Caco-2 (cell line): Measurements from ENCODE around the gene GNAO1. TPM values are rescaled to one million over a fixed set of nuclear protein-coding genes. Genes with fewer than 3 reads are reported as not detected.

ENCODE experiments used
- BruUV-seq: library from RNA; stranded (reverse); fragments of 400-500 nt; replicated peaks from 2 replicates; lab custom pipeline; 2021; lab: Mats Ljungman, UMichigan
- CTCF ChIA-PET: fragments of 300-600 bp; sonication (Branson Sonifier 250); formaldehyde crosslinking; loops from one replicate; lab custom pipeline; 2022; ENCODE audit warnings: antibody characterized with exemption; lab: Charles Lee
- POLR2A ChIA-PET: fragments of 300-600 bp; sonication (Branson Sonifier 250); formaldehyde crosslinking; loops from one replicate; lab custom pipeline; 2022; ENCODE audit warnings: antibody characterized with exemption; lab: Charles Lee
- DNase-seq, 2 experiments: peaks; one replicate each; pipeline versions ENCODE4 v3.0.0 to v3.0.0-alpha.2; 2020 to 2022
- H3K27me3 ChIP-seq: replicated peaks from 2 replicates; pipeline ENCODE4 v1.6.0; 2011; ENCODE audit warnings: low read length; ENCODE audit not compliant: control insufficient read depth, insufficient read depth
- H3K36me3 ChIP-seq: 2 replicates; pipeline ENCODE4 v1.5.1; 2011; ENCODE audit warnings: low read length; ENCODE audit not compliant: control insufficient read depth, insufficient read depth
- H3K4me1 ChIP-seq: fragments of 250-450 bp; sonication (Bioruptor Pico); 2 replicates; pipeline ENCODE4 v1.5.1; 2020; ENCODE audit warnings: mild to moderate bottlenecking
- H3K4me3 ChIP-seq: 2 replicates; pipeline ENCODE4 v1.5.1; 2011; ENCODE audit warnings: low read depth, mild to moderate bottlenecking, control low read depth, low read length
- H3K9me3 ChIP-seq: fragments of 250-450 bp; sonication (Bioruptor Pico); 2 replicates; pipeline ENCODE4 v1.5.1; 2020; ENCODE audit warnings: mild to moderate bottlenecking, moderate library complexity
- H3K27ac Mint-ChIP-seq: one replicate; pipeline ENCODE4 v1.8.0; 2022; ENCODE audit warnings: mixed read lengths; ENCODE audit not compliant: unreplicated experiment
- H3K27me3 Mint-ChIP-seq: one replicate; pipeline ENCODE4 v1.8.0; 2022; ENCODE audit warnings: mixed read lengths; ENCODE audit not compliant: insufficient read depth, unreplicated experiment
- H3K36me3 Mint-ChIP-seq: one replicate; pipeline ENCODE4 v1.8.0; 2022; ENCODE audit warnings: mild to moderate bottlenecking, mixed read lengths; ENCODE audit not compliant: insufficient read depth, unreplicated experiment
- H3K4me1 Mint-ChIP-seq: one replicate; pipeline ENCODE4 v1.8.0; 2022; ENCODE audit warnings: low read depth, mixed read lengths; ENCODE audit not compliant: unreplicated experiment
- H3K4me3 Mint-ChIP-seq: one replicate; pipeline ENCODE4 v1.8.0; 2022; ENCODE audit warnings: mild to moderate bottlenecking, moderate library complexity, mixed read lengths; ENCODE audit not compliant: unreplicated experiment
- H3K9me3 Mint-ChIP-seq: one replicate; pipeline ENCODE4 v1.8.0; 2022; ENCODE audit warnings: mixed read lengths; ENCODE audit not compliant: unreplicated experiment
- intact Hi-C: fragments of 100-400 bp; cut with micrococcal nuclease; formaldehyde crosslinking; loops from one replicate; pipeline ENCODE4 v1.10.0; 2022; ENCODE audit not compliant: unreplicated experiment
- total RNA-seq: library from RNA; stranded (reverse); gene quantifications from 2 replicates; pipeline ENCODE4 v1.2.3, GENCODE V29; 2022
- TF ChIP-seq, protein P1 (sequence below), 2 experiments: fragments of 200-600 bp in 1 of 2; IDR thresholded peaks; 1 replicate in 1 of 2; 2 replicates in 1 of 2; pipeline versions ENCODE4 v1.5.1 to v1.8.0; 2011 to 2022; ENCODE audit warnings: antibody characterized with exemption in 1 of 2, control low read depth in 1 of 2, inconsistent platforms in 1 of 2, low read depth in 1 of 2, low read length in 1 of 2, mild to moderate bottlenecking in 1 of 2, moderate library complexity in 1 of 2; ENCODE audit not compliant: insufficient read depth in 1 of 2, severe bottlenecking in 1 of 2, unreplicated experiment in 1 of 2

The GNAO1 gene
- total RNA-seq, 1 experiment from 2014 or later: 3.2 TPM

DNA sequence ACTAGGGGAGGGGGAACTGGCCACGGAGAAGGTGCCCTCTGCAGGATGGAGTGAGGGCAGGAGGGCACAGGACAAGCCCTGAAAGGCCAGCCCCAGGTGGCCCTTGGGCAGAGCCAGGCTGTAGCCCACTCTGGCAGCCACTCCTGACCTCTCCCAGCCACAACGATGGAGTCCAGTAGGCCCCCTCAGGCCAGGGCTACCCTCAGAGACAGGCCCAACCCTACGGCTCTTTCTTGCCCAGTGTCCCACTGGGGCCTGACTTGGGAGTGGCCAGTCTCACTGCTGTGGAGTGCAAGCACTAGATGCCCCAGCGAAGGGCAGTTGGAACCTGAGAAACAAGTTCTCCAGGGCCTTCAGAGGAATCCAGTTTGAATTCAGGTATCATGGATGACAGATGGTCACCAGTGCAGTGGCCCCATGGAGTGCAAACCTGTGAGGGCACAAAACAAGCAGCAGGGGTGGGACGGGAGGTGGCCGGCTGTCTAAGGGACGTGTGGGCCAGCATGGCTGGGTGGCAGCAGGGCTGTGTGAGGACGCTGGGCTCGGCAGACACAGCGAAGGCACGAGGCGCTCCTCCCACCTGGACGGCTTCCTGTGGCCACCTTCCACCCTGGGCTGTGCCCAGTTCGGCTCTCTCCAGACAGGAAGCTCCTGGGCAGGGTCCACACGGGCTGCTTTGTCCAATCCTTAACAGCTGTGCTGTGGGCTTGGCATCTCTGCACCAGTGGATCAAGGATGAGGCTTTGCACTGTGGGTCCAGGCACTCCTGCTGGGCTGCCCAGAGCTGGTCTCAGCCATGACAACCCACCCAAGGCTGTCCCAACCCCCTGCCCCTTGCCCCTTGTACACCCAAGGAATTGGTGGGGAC lies 162.0 kb downstream of the GNAO1 start:
- Mint-ChIP-seq H3K27ac (no peak overlapping the region), H3K27me3 (no peaks in the 10 kb centered on the region), H3K4me1 (peaks cover 8% of the 10 kb centered on the region), H3K4me3 (no peak overlapping the region), H3K9me3 (no peaks in the 10 kb centered on the region), H3K36me3 (peaks cover 6% of the 10 kb centered on the region)
- peaks cover 9% of the 10 kb centered on the region for H3K4me1 ChIP-seq
- BruUV-seq: no TSS peak
- H3K27me3 ChIP-seq: no peaks in the 10 kb centered on the region; the same call in 1 of the 2 replicates
- H3K9me3 ChIP-seq: no peaks in the 10 kb centered on the region
- CTCF ChIA-PET: no interaction called here
- POLR2A ChIA-PET: no interaction called here
- H3K4me3 ChIP-seq: no peak overlapping the region
- TF ChIP-seq, protein P1, sequence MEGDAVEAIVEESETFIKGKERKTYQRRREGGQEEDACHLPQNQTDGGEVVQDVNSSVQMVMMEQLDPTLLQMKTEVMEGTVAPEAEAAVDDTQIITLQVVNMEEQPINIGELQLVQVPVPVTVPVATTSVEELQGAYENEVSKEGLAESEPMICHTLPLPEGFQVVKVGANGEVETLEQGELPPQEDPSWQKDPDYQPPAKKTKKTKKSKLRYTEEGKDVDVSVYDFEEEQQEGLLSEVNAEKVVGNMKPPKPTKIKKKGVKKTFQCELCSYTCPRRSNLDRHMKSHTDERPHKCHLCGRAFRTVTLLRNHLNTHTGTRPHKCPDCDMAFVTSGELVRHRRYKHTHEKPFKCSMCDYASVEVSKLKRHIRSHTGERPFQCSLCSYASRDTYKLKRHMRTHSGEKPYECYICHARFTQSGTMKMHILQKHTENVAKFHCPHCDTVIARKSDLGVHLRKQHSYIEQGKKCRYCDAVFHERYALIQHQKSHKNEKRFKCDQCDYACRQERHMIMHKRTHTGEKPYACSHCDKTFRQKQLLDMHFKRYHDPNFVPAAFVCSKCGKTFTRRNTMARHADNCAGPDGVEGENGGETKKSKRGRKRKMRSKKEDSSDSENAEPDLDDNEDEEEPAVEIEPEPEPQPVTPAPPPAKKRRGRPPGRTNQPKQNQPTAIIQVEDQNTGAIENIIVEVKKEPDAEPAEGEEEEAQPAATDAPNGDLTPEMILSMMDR (IDR thresholded peaks at IDR 0.05; ENCODE audit: insufficient read depth in 1 of 2, low read depth in 1 of 2, low read length in 1 of 2, severe bottlenecking in 1 of 2, unreplicated experiment in 1 of 2): no peak
- DNase-seq: peak in 1 of 2 experiments; percentile 42
- intact Hi-C loops: no loop called here
- H3K36me3 ChIP-seq: no peaks in the 10 kb centered on the region

DNA sequence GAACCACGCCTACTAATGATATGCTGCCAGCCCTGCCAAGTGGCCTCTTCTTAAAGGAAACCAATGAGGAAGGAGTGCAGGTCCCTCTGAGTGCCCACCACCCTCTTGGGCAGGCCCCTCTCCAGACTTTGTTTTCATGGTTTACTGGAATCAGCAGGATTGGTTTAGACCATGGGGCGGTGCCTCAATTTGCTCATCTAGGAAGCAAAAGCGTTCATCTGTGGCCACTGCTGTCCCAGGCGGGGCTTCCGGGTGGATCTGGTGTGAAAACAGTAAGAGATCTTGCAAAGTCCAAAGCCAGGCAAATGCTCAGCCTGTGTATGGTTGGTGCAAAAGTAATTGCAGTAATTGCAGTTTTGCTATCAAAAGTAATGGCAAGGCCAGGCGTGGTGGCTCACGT lies 162.7 kb downstream of the GNAO1 start:
- DNase-seq: no peak
- H3K9me3 ChIP-seq: no peaks in the 10 kb centered on the region
- no peaks in the 10 kb centered on the region for H3K36me3 ChIP-seq
- Mint-ChIP-seq H3K4me3 (no peak overlapping the region), H3K27me3 (no peaks in the 10 kb centered on the region), H3K36me3 (peaks cover 6% of the 10 kb centered on the region), H3K4me1 (peaks cover 8% of the 10 kb centered on the region), H3K27ac (no peak overlapping the region), H3K9me3 (no peaks in the 10 kb centered on the region)
- H3K4me1 ChIP-seq: peaks cover 9% of the 10 kb centered on the region
- TF ChIP-seq, protein P1 (IDR thresholded peaks at IDR 0.05; ENCODE audit: insufficient read depth in 1 of 2, low read depth in 1 of 2, low read length in 1 of 2, severe bottlenecking in 1 of 2, unreplicated experiment in 1 of 2): no peak
- no peaks in the 10 kb centered on the region; the same call in 1 of the 2 replicates for H3K27me3 ChIP-seq
- BruUV-seq: no TSS peak
- CTCF ChIA-PET: no interaction called here
- POLR2A ChIA-PET: no interaction called here
- intact Hi-C loops: no loop called here
- no peak overlapping the region for H3K4me3 ChIP-seq

DNA sequence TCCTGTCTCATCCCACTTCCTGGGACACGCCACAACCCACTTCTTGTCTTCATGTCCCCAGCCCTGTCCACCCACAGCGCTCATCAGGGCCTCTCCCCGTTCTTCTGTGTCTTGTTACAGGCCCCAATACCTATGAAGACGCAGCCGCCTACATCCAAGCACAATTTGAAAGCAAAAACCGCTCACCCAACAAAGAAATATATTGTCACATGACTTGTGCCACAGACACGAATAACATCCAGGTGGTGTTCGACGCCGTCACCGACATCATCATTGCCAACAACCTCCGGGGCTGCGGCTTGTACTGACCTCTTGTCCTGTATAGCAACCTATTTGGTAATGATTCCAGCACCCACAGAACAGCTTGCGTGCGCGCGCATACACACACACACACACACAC lies 163.5 kb downstream of the GNAO1 start:
- no peak overlapping the region for H3K4me3 ChIP-seq

More for the DNA sequence above, 163.5 kb downstream of the GNAO1 start:
- no peaks in the 10 kb centered on the region; the same call in 1 of the 2 replicates for H3K27me3 ChIP-seq
- Mint-ChIP-seq H3K4me3 (no peak overlapping the region), H3K27me3 (no peaks in the 10 kb centered on the region), H3K27ac (no peak overlapping the region), H3K4me1 (peaks cover 8% of the 10 kb centered on the region), H3K9me3 (no peaks in the 10 kb centered on the region), H3K36me3 (peaks cover 6% of the 10 kb centered on the region)
- ChIA-PET POLR2A (no interaction called here), CTCF (no interaction called here)
- peaks cover 9% of the 10 kb centered on the region for H3K4me1 ChIP-seq
- TF ChIP-seq, protein P1 (IDR thresholded peaks at IDR 0.05; ENCODE audit: insufficient read depth in 1 of 2, low read depth in 1 of 2, low read length in 1 of 2, severe bottlenecking in 1 of 2, unreplicated experiment in 1 of 2): no peak
- intact Hi-C loops: no loop called here
- no TSS peak for BruUV-seq
- H3K9me3 ChIP-seq: no peaks in the 10 kb centered on the region
- H3K36me3 ChIP-seq: no peaks in the 10 kb centered on the region
- DNase-seq: no peak
